A549 (cell line): ENCODE measurements around the gene LDLRAD3. TPM values are rescaled to one million over a fixed set of nuclear protein-coding genes. Genes with fewer than 3 reads are reported as not detected.
"Not testable (repeated sequence)": the region's sequence is repeated elsewhere in the genome, so short reads cannot be mapped to it uniquely, and the experiment has no call there.

ENCODE experiments used
- ATAC-seq, 2 experiments: fragments of 200-7000 bp in 1 of 2; fragments of >200 bp in 1 of 2; cut with Nextera tagmentation in 1 of 2; cut with Tn5 transposase in 1 of 2; 3 replicates each; pipeline versions ENCODE4 v1.8.0 to v1.9.1; 2018 to 2020; ENCODE audit warnings: mild to moderate bottlenecking in 1 of 2, moderate library complexity in 1 of 2
- CTCF ChIA-PET: fragments of 300-600 bp; sonication (Branson Sonifier 250); formaldehyde crosslinking; extraction: SDS; loops from one replicate; lab custom pipeline; 2021; ENCODE audit warnings: antibody characterized with exemption, inconsistent platforms; lab: Yijun Ruan, JAX
- POLR2A ChIA-PET: fragments of 350-600 bp; formaldehyde crosslinking; extraction: SDS; loops from one replicate; lab custom pipeline; 2021; ENCODE audit warnings: antibody characterized with exemption, inconsistent platforms; lab: Yijun Ruan, JAX
- DNase-seq, 2 experiments: peaks; one replicate each; pipeline versions ENCODE4 v3.0.0 to v3.0.0-alpha.2; 2011 to 2016; ENCODE audit warnings: low read depth in 1 of 2, low spot score in 1 of 2
- FAIRE-seq: peaks from 2 replicates; lab custom pipeline; 2011; peaks lifted over from hg19 to GRCh38; lab: Jason Lieb, UNC
- H3K27ac ChIP-seq, 2 experiments: fragments of >200 bp; sonication (Bioruptor Twin); formaldehyde crosslinking; 3 replicates each; pipeline ENCODE4 v1.5.1; 2016 to 2017
- H3K4me1 ChIP-seq: fragments of >200 bp; sonication (Bioruptor Twin); formaldehyde crosslinking; 3 replicates; pipeline ENCODE4 v1.6.1; 2016
- H3K4me2 ChIP-seq: fragments of >200 bp; sonication (Bioruptor Twin); formaldehyde crosslinking; 3 replicates; pipeline ENCODE4 v1.6.1; 2016
- H3K4me3 ChIP-seq: fragments of >200 bp; sonication (Bioruptor Twin); formaldehyde crosslinking; 3 replicates; pipeline ENCODE4 v1.5.1; 2016
- H3K9me3 ChIP-seq: fragments of >200 bp; sonication (Bioruptor Twin); formaldehyde crosslinking; 3 replicates; pipeline ENCODE4 v1.6.1; 2016
- CBX2 ChIP-seq: fragments of 200-600 bp; sonication (generic); IDR thresholded peaks from 2 replicates; pipeline ENCODE4 v1.6.1; 2016; ENCODE audit warnings: low read depth, mild to moderate bottlenecking, borderline replicate concordance
- EHF ChIP-seq: fragments of 250-450 bp; sonication (Bioruptor Pico); IDR thresholded peaks from 2 replicates; pipeline ENCODE4 v1.5.0; 2020; ENCODE audit warnings: mild to moderate bottlenecking
- FOXS1 ChIP-seq: fragments of 250-450 bp; sonication (Bioruptor Pico); IDR thresholded peaks from 2 replicates; pipeline ENCODE4 v1.5.0; 2020; ENCODE audit warnings: mild to moderate bottlenecking, moderate library complexity
- HOXA7 ChIP-seq: fragments of 250-450 bp; sonication (Bioruptor Pico); IDR thresholded peaks from 2 replicates; pipeline ENCODE4 v1.5.0; 2020; ENCODE audit warnings: mild to moderate bottlenecking, moderate library complexity
- JUNB ChIP-seq: fragments of >200 bp; sonication (Bioruptor Twin); formaldehyde crosslinking; IDR thresholded peaks from 2 replicates; pipeline ENCODE4 v1.6.1; 2016
- KDM1A ChIP-seq: fragments of 200-600 bp; sonication (generic); IDR thresholded peaks from 2 replicates; pipeline ENCODE4 v1.6.1; 2016; ENCODE audit warnings: low read depth, mild to moderate bottlenecking
- KDM5A ChIP-seq: fragments of 200-600 bp; sonication (generic); IDR thresholded peaks from 2 replicates; pipeline ENCODE4 v1.6.1; 2016; ENCODE audit warnings: antibody characterized with exemption, mild to moderate bottlenecking
- NFE2L2 ChIP-seq: fragments of 150-350 bp; conservative IDR thresholded peaks from 2 replicates; pipeline ENCODE4 v1.6.1; 2014; ENCODE audit warnings: low read length
- NPAS2 ChIP-seq: fragments of 250-450 bp; sonication (Bioruptor Pico); IDR thresholded peaks from 2 replicates; pipeline ENCODE4 v1.8.0; 2022; ENCODE audit warnings: mild to moderate bottlenecking, moderate library complexity, borderline replicate concordance
- NR3C1 ChIP-seq: fragments of >200 bp; sonication (Bioruptor Twin); formaldehyde crosslinking; IDR thresholded peaks from 3 replicates; pipeline ENCODE4 v1.6.1; 2017
- PBX3 ChIP-seq: IDR thresholded peaks from 2 replicates; pipeline ENCODE4 v1.6.1; 2012
- RARB ChIP-seq: fragments of 250-450 bp; sonication (Bioruptor Pico); IDR thresholded peaks from 2 replicates; pipeline ENCODE4 v1.8.0; 2021; ENCODE audit warnings: mild to moderate bottlenecking, moderate library complexity
- SREBF2 ChIP-seq: fragments of 450-650 bp; IDR thresholded peaks from 2 replicates; pipeline ENCODE4 v1.6.1; 2014; ENCODE audit warnings: mild to moderate bottlenecking, moderate library complexity
- USF2 ChIP-seq: fragments of 450-650 bp; IDR thresholded peaks from 2 replicates; pipeline ENCODE4 v1.6.1; 2014; ENCODE audit warnings: antibody characterized with exemption
- ZFP36 ChIP-seq: fragments of 450-650 bp; IDR thresholded peaks from 2 replicates; pipeline ENCODE4 v1.6.1; 2014; ENCODE audit warnings: borderline replicate concordance; ENCODE audit not compliant: partially characterized antibody
- WGBS: methylation state at CpG from one replicate; pipeline ENCODE4 v1.1.6; 2017; ENCODE audit errors: missing lambda C conversion rate; 5-methylcytosine and 5-hydroxymethylcytosine counted together
- polyA plus RNA-seq, 4 experiments: library from polyadenylated mRNA; depleted of rRNA in 3 of 4; stranded (reverse); fragments of >200 nt; fragmentation: RNase III in 1 of 4; extraction: RNeasy Plus Mini Kit Qiagen cat#74134 plus additional on column Dnase treatment in 1 of 4; gene quantifications; 2 replicates in 3 of 4; 3 replicates in 1 of 4; pipeline ENCODE4 v1.2.3, GENCODE V29; 2011 to 2017
- TF ChIP-seq, protein P1 (sequence below): fragments of >200 bp; sonication (Bioruptor Twin); formaldehyde crosslinking; IDR thresholded peaks from 3 replicates; pipeline ENCODE4 v1.5.1; 2016

Gene LDLRAD3
- polyA plus RNA-seq, 2 of the 4 experiments (the other 2 are of a cell fraction) = 10.5 to 13.2 TPM

GRCh38 chr11:36012979-36013378, 69.1 kb downstream of the LDLRAD3 start:
- 94% methylated on average over 2 of the region's 2 CpGs for WGBS
- peaks cover 40% of the 10 kb centered on the region for H3K4me1 ChIP-seq
- peak overlapping the region in 1 of 2 experiments; percentile 18; a peak in 1 of 6 replicates for H3K27ac ChIP-seq
- H3K9me3 ChIP-seq = no peaks in the 10 kb centered on the region
- DNase-seq = no peak
- TF ChIP-seq CBX2 = no peak
- TF ChIP-seq NFE2L2 = no peak
- no peak for TF ChIP-seq SREBF2
- TF ChIP-seq ZFP36 = no peak
- no peak for TF ChIP-seq KDM1A
- no peak for TF ChIP-seq PBX3
- no peak for TF ChIP-seq HOXA7
- TF ChIP-seq EHF = no peak
- no peak for TF ChIP-seq NR3C1
- no peak for TF ChIP-seq KDM5A
- TF ChIP-seq RARB (CRISPR knock-in tag) = no peak
- no peak overlapping the region for H3K4me3 ChIP-seq
- ATAC-seq = no peak
- ChIA-PET POLR2A (no interaction called here), CTCF (no interaction called here)
- H3K4me2 ChIP-seq = peak overlapping the region; percentile 58
- FAIRE-seq = no peak

DNA sequence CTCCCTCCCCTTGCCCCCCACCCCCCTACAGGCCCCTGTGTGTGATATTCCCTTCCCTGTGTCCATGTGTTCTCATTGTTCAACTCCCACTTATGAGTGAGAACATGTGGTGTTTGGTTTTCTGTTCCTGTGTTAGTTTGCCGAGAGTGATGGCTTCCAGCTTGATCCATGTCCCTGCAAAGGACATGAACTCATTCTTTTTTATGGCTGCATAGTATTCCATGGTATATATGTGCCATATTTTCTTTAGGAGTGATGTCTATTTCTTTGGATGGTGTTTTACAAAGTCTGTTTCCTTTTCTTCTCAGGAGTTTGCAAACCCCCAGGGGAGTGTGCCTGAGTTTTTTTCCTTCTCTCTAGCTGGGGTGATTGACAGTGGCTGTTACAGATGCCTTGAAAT, 69.6 kb downstream of the LDLRAD3 start:
- CTCF ChIA-PET = interaction anchor here (1.1 kb wide), 1 partner anchor 191 kb away, joined by 4 read pairs; no protein-coding TSS in a partner anchor
- 79% methylated on average over 1 of the region's 1 CpG for WGBS
- POLR2A ChIA-PET, FAIRE-seq, H3K27ac ChIP-seq, H3K4me2 ChIP-seq, H3K4me3 ChIP-seq, H3K9me3 ChIP-seq, ATAC-seq, DNase-seq: not testable (repeated sequence)
- peaks cover 36% of the 10 kb centered on the region for H3K4me1 ChIP-seq

DNA sequence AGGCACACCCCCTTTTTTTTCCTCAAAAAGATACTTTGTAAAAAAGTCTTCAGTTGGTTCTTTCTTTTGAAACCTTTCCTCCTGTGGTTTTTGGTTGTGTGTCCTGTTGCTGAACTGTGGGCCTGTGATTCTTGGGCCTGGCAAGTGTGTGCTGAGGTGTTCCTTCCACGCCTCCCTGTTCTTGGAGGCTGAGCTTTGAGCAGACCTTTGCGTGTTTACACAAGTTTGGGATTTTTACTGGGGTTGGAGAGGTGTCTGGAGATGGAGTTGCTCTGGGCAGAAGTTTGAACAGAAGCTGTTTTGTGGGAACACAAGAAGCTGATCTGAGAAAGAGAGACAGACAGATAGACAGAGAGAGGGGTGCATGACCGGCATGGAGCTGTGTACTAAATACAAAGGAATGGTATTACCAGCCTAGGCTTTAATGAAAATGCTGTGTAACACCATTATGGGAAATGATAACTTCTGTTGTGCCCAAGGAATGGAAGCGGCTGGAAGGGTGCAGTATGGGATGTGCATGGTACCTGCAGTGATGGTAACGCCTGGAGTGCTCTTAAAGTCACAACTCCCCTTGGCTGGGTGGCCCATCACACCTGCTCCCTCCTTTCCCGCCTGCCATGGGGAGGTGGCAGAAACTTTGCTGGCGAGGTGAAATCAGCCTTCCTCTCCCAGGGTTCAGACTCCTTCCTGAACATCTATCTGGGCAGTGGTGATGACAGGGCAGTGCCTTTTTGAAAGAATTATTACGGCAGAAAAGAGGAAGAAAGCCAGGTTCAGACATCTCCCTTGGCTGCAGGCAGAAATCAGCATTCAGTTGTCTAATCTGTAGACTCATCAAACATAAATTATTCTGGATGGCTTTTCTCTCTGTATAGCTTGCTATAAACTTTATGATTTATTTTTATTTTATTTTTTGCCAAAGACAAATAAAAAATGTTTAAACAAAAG, 70.4 kb downstream of the LDLRAD3 start:
- ChIA-PET POLR2A (no interaction called here), CTCF (interaction anchor here (1.1 kb wide), 1 partner anchor 192 kb away, joined by 4 read pairs; no protein-coding TSS in a partner anchor)
- Histone ChIP-seq H3K4me2 (no peak overlapping the region), H3K9me3 (no peaks in the 10 kb centered on the region), H3K27ac (no peak overlapping the region), H3K4me1 (peaks cover 29% of the 10 kb centered on the region), H3K4me3 (no peak overlapping the region)
- no peak for TF ChIP-seq NPAS2 (CRISPR knock-in tag)
- no peak for TF ChIP-seq FOXS1 (CRISPR knock-in tag)
- DNase-seq (no peak), ATAC-seq (no peak), FAIRE-seq (no peak)
- 92% methylated on average over 8 of the region's 8 CpGs for WGBS

DNA sequence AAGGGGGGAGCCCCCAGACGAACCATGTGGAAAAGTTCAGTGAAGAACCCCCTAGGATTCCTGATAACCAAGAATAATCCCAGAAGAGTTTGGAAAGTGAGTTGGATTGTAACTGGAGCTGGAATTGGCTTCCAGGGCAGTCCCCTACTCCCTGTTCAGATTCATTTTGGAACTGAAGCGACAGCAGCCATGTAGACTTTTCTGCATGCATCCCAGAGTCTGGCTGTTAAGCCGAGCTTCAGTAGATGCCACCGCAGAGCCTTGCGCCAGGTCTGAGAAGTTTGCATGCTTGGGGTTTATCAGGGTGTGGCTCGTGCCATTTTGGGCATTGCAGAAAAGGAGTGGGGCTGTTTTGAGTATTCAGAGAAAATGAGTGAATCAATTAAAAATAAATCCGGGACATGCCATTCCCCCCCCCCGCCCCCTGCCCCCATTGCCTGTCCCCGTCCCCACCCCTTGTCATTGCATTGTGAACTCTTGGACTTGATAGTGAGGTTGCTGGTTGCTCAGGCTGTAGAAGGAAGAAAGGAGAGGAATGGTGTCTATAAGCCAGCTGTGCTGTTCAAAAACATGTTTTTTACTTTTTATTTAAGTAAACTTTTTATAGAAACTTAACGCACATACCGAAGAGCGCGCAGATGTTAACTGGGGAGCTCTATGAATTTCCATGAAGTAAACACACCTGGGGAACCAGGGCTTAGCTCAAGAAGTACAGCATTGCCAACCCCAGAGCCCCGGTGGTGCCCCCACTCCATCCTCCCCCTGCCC, 71.2 kb downstream of the LDLRAD3 start:
- POLR2A ChIA-PET = no interaction called here
- CTCF ChIA-PET = interaction anchor here (0.6 to 1.1 kb wide), 3 partner anchors 73 to 193 kb away, joined by 3 to 4 read pairs (median 3); no protein-coding TSS in a partner anchor

More for the DNA sequence above, 71.2 kb downstream of the LDLRAD3 start:
- Histone ChIP-seq H3K9me3 (no peaks in the 10 kb centered on the region), H3K27ac (no peak overlapping the region), H3K4me2 (no peak overlapping the region), H3K4me1 (peaks cover 20% of the 10 kb centered on the region), H3K4me3 (no peak overlapping the region)
- TF ChIP-seq HOXA7 (no peak), JUNB (no peak), USF2 (no peak)
- TF ChIP-seq, protein P1, sequence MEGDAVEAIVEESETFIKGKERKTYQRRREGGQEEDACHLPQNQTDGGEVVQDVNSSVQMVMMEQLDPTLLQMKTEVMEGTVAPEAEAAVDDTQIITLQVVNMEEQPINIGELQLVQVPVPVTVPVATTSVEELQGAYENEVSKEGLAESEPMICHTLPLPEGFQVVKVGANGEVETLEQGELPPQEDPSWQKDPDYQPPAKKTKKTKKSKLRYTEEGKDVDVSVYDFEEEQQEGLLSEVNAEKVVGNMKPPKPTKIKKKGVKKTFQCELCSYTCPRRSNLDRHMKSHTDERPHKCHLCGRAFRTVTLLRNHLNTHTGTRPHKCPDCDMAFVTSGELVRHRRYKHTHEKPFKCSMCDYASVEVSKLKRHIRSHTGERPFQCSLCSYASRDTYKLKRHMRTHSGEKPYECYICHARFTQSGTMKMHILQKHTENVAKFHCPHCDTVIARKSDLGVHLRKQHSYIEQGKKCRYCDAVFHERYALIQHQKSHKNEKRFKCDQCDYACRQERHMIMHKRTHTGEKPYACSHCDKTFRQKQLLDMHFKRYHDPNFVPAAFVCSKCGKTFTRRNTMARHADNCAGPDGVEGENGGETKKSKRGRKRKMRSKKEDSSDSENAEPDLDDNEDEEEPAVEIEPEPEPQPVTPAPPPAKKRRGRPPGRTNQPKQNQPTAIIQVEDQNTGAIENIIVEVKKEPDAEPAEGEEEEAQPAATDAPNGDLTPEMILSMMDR = no peak
- FAIRE-seq (no peak), DNase-seq (no peak), ATAC-seq (no peak)
- WGBS = 89% methylated on average over 14 of the region's 14 CpGs
